MCF 10A (cell line): Measurements from ENCODE around the gene TRAPPC2. TPM values are rescaled to one million over a fixed set of nuclear protein-coding genes. Genes with fewer than 3 reads are reported as not detected.
"Not testable (repeated sequence)": the region's sequence is repeated elsewhere in the genome, so short reads cannot be mapped to it uniquely, and the experiment has no call there.

Experiments
- BruUV-seq: library from RNA; stranded (reverse); fragments of 400-500 nt; replicated peaks from 2 replicates; lab custom pipeline; 2021; lab: Mats Ljungman, UMichigan
- CTCF ChIA-PET: fragments of 300-600 bp; sonication (Branson Sonifier 250); formaldehyde crosslinking; extraction: SDS; loops from one replicate; lab custom pipeline; 2021; ENCODE audit warnings: antibody characterized with exemption, inconsistent platforms; lab: Yijun Ruan, JAX
- POLR2A ChIA-PET: fragments of 300-600, 350-650 bp; sonication (Branson Sonifier 250); formaldehyde crosslinking; extraction: SDS; loops from one replicate; lab custom pipeline; 2020; ENCODE audit warnings: antibody characterized with exemption, inconsistent platforms; lab: Yijun Ruan, JAX
- DNase-seq: peaks from one replicate; pipeline ENCODE4 v3.0.0-alpha.2; 2018; ENCODE audit not compliant: unreplicated experiment
- H3K27ac Mint-ChIP-seq: one replicate; pipeline ENCODE4 v1.8.0; 2022; ENCODE audit warnings: mild to moderate bottlenecking, low read depth, mixed read lengths; ENCODE audit not compliant: unreplicated experiment
- H3K27me3 Mint-ChIP-seq: one replicate; pipeline ENCODE4 v1.8.0; 2022; ENCODE audit warnings: mixed read lengths; ENCODE audit not compliant: insufficient read depth, unreplicated experiment
- H3K36me3 Mint-ChIP-seq: one replicate; pipeline ENCODE4 v1.8.0; 2022; ENCODE audit warnings: mild to moderate bottlenecking, moderate library complexity, mixed read lengths; ENCODE audit not compliant: insufficient read depth, unreplicated experiment
- H3K4me1 Mint-ChIP-seq: one replicate; pipeline ENCODE4 v1.8.0; 2022; ENCODE audit warnings: mixed read lengths; ENCODE audit not compliant: insufficient read depth, unreplicated experiment
- H3K4me3 Mint-ChIP-seq: one replicate; pipeline ENCODE4 v1.8.0; 2022; ENCODE audit warnings: mild to moderate bottlenecking, moderate library complexity, mixed read lengths; ENCODE audit not compliant: unreplicated experiment
- H3K9me3 Mint-ChIP-seq: one replicate; pipeline ENCODE4 v1.8.0; 2022; ENCODE audit warnings: mixed read lengths; ENCODE audit not compliant: unreplicated experiment
- intact Hi-C: fragments of 100-400 bp; cut with micrococcal nuclease; formaldehyde crosslinking; loops from 2 replicates; pipeline ENCODE4 v1.14.1; 2022
- total RNA-seq: library from RNA; stranded (reverse); gene quantifications from 2 replicates; pipeline ENCODE4 v1.2.3, GENCODE V29; 2022
- TF ChIP-seq, protein P1 (sequence below): fragments of 200-600 bp; IDR thresholded peaks from one replicate; pipeline ENCODE4 v1.8.0; 2022; ENCODE audit warnings: antibody characterized with exemption, mild to moderate bottlenecking; ENCODE audit not compliant: unreplicated experiment

Gene TRAPPC2
- total RNA-seq, 1 experiment from 2014 or later: 21.7 TPM

DNA sequence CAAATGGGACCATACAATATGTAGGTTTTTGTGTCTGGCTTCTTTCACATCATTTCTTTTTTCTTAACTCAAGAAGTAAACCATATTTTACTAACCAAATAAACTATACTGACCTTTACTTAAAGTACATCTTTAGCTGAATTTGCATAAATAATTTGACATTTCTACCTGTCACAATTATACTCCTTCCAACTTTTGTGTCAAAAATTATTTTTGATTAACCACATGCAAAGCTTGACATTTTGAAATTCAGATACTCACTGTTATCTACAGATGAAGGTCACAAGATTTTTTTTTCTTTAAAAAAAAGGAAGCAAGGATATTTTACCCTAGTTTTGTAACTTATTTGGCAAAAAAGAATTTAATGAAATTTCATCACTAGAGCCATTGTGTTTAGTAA is 57.5 kb downstream of the TRAPPC2 start:
- H3K4me3 Mint-ChIP-seq: no peak overlapping the region
- H3K27ac Mint-ChIP-seq: no peak overlapping the region
- ChIA-PET POLR2A (interaction anchor here (1.8 kb wide), 1 partner anchor 12 kb away, joined by 12 read pairs; the partner anchor contains the start of gene RAB9A), CTCF (no interaction called here)
- no peaks in the 10 kb centered on the region for H3K36me3 Mint-ChIP-seq
- intact Hi-C loops: no loop called here
- TF ChIP-seq, protein P1, sequence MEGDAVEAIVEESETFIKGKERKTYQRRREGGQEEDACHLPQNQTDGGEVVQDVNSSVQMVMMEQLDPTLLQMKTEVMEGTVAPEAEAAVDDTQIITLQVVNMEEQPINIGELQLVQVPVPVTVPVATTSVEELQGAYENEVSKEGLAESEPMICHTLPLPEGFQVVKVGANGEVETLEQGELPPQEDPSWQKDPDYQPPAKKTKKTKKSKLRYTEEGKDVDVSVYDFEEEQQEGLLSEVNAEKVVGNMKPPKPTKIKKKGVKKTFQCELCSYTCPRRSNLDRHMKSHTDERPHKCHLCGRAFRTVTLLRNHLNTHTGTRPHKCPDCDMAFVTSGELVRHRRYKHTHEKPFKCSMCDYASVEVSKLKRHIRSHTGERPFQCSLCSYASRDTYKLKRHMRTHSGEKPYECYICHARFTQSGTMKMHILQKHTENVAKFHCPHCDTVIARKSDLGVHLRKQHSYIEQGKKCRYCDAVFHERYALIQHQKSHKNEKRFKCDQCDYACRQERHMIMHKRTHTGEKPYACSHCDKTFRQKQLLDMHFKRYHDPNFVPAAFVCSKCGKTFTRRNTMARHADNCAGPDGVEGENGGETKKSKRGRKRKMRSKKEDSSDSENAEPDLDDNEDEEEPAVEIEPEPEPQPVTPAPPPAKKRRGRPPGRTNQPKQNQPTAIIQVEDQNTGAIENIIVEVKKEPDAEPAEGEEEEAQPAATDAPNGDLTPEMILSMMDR: no peak
- peaks cover 42% of the 10 kb centered on the region for H3K27me3 Mint-ChIP-seq
- no peaks in the 10 kb centered on the region for H3K9me3 Mint-ChIP-seq
- no peaks in the 10 kb centered on the region for H3K4me1 Mint-ChIP-seq
- no TSS peak for BruUV-seq
- DNase-seq: no peak

DNA sequence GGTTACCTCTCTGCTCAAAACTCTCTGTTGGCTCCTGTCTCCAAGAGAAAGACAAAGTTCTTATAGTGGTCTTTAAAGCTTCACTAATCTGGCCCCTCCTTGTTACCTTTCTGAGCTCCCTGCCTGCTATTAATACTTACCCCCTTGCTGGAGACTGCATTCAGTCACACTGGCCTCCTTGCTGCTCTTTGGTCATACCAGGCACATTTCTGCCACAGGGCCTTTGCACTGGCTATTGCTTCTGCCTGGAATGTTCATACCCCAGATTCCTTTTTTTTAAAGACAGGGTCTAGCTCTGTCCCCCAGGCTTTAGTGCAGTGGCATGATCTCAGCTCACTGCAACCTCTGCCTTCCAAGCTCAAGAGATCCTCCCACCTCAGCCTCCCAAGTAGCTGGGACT is 61.4 kb downstream of the TRAPPC2 start:
- no TSS peak for BruUV-seq
- CTCF ChIA-PET: interaction anchor here (0.6 to 1.0 kb wide), 2 partner anchors 80 to 166 kb away, joined by 3 read pairs; no protein-coding TSS in a partner anchor
- Mint-ChIP-seq H3K4me1 (no peaks in the 10 kb centered on the region), H3K9me3 (no peaks in the 10 kb centered on the region), H3K27ac (no peak overlapping the region), H3K27me3 (peaks cover 42% of the 10 kb centered on the region), H3K36me3 (no peaks in the 10 kb centered on the region), H3K4me3 (no peak overlapping the region)
- POLR2A ChIA-PET: interaction anchor here (0.7 to 1.4 kb wide), 2 partner anchors 12 to 20 kb away, joined by 3 to 4 read pairs; no protein-coding TSS in a partner anchor
- intact Hi-C loops: no loop called here
- DNase-seq: no peak
- TF ChIP-seq, protein P1: no peak

DNA sequence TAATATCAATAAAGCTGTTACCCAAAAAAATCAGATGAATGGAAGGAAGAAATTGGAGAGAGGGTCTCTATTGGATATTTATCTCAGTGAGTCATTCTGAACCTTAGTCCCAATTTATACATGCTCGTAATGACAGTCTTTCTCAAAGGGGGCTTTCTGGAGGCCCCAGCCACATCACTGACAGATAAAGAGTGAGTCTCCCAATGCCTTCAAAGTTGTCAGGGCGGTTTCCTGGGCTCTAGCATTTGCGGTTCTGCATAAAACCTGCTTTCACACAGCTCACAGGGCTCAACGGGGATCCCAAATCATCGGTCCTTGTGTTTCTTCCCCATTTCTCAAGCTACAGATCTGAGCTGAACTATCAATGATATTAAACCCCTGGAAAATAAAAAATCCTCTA is 64.2 kb downstream of the TRAPPC2 start:
- Mint-ChIP-seq H3K36me3 (no peaks in the 10 kb centered on the region), H3K4me1 (no peaks in the 10 kb centered on the region), H3K9me3 (no peaks in the 10 kb centered on the region), H3K4me3 (no peak overlapping the region), H3K27ac (no peak overlapping the region), H3K27me3 (peaks cover 27% of the 10 kb centered on the region)
- ChIA-PET POLR2A (interaction anchor here (0.6 to 2.3 kb wide), 8 partner anchors 11 to 116 kb away, joined by 3 to 49 read pairs (median 13); partner anchors contain the start of genes OFD1, RAB9A and TRAPPC2), CTCF (interaction anchor here (0.9 to 1.5 kb wide), 4 partner anchors 14 to 575 kb away, joined by 3 to 7 read pairs (median 4); no protein-coding TSS in a partner anchor)
- no peak for DNase-seq
- intact Hi-C loops: no loop called here
- TF ChIP-seq, protein P1: no peak
- no TSS peak for BruUV-seq

DNA sequence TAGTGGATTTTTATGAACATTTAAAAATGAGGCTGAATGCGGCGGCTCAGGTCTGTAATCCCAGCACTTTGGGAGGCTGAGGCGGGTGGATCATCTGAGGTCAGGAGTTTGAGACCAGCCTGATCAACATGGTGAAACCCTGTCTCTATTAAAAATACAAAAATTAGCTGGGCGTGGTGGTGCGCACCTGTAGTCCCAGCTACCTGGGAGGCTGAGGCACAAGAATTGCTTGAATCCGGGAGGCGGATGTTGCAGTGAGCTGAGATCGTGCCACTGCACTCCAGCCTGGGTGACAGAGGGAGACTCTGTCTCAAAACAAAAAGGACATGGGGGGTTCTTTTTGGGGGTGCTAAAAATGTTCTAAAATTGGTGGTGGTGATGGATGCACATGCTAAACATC is 64.7 kb downstream of the TRAPPC2 start:
- peaks cover 23% of the 10 kb centered on the region for H3K27me3 Mint-ChIP-seq
- DNase-seq, H3K36me3 Mint-ChIP-seq, H3K9me3 Mint-ChIP-seq, H3K4me1 Mint-ChIP-seq, BruUV-seq, intact Hi-C loops: not testable (repeated sequence)
- H3K27ac Mint-ChIP-seq: peak overlapping the region; percentile 90
- ChIA-PET POLR2A (interaction anchor here (0.6 to 2.3 kb wide), 15 partner anchors 11 to 340 kb away, joined by 3 to 49 read pairs (median 8); partner anchors contain the start of genes OFD1, RAB9A and TRAPPC2), CTCF (interaction anchor here (0.6 to 1.5 kb wide), 8 partner anchors 10 to 575 kb away, joined by 3 to 7 read pairs (median 4); partner anchors contain the start of genes OFD1 and TRAPPC2)
- H3K4me3 Mint-ChIP-seq: peak overlapping the region; percentile 41
